HG03565 (cell line): ENCODE data around the gene FGFBP1.
"Not testable (repeated sequence)": the region's sequence is repeated elsewhere in the genome, so short reads cannot be mapped to it uniquely, and the experiment has no call there.

Experiments
- ATAC-seq: cut with Tn5 transposase; IDR thresholded peaks from one replicate; pipeline ENCODE4 v1.9.1; 2021; ENCODE audit warnings: mild to moderate bottlenecking, moderate library complexity; ENCODE audit not compliant: unreplicated experiment

Gene FGFBP1

GRCh38 chr4:15947684-15948083, 9.1 kb upstream of the FGFBP1 start:
- ATAC-seq: no peak

DNA sequence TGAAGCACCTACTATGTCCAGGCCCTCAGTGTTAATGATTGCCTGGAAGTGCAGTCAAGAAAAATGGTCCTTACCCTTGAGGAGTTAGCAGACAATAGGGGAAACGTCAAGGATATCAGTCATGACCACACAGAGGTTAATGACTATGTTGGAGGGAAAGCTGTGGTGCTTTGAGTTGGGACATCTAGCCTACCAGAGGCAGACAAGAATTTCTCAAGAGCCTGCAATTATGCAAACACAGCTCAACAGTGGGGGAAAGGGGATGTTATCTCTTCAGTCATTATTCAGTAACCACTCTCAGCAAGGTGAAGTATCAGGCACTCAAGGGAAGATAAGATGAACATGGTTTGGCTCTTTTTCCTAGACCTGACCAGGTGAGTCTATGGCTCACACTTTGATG, 7.0 kb upstream of the FGFBP1 start:
- no peak for ATAC-seq

DNA sequence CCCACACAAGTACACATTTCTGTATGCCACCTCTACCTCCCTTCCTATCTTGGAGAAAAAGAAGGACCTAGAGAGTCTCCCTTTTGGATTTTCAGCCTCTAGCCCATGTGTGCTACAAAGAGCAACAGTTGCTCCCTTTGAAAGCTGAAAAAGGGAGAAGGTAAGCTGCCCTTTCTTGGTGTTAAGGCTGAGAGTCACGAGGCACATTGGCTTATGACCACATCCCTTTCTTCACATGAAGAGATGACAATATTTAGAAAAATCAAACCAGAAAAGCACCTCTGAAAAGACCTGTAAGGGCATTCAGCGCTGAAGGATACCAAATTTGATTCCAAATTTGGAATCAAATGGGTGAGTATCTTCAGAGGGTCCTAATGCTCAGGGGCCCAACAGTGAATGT, 6.4 kb upstream of the FGFBP1 start:
- no peak for ATAC-seq

GRCh38 chr4:15942283-15942682, 3.7 kb upstream of the FGFBP1 start:
- no peak for ATAC-seq

DNA sequence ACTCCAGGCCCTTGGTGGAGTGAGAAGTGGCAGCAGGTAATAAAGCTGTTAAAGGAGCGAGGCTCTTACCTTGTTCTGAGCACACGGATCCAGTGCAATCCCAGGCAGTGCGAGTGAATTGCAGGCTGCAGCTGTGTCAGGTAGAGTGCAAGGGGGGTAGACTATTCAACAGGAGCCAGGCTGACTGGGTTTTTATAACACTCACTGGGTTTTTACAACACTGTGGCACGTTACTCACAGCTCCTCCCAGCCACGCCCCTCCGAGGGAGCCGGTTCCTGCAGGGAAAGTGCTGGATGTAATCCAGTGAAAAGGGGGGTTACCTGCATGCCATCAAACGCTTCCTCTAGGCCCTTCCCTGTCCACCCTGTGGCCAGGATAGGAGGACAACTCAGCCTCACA, 358 bp downstream of the FGFBP1 start:
- no peak for ATAC-seq

GRCh38 chr4:15936495-15936894, 2.0 kb downstream of the FGFBP1 start:
- no peak for ATAC-seq

DNA sequence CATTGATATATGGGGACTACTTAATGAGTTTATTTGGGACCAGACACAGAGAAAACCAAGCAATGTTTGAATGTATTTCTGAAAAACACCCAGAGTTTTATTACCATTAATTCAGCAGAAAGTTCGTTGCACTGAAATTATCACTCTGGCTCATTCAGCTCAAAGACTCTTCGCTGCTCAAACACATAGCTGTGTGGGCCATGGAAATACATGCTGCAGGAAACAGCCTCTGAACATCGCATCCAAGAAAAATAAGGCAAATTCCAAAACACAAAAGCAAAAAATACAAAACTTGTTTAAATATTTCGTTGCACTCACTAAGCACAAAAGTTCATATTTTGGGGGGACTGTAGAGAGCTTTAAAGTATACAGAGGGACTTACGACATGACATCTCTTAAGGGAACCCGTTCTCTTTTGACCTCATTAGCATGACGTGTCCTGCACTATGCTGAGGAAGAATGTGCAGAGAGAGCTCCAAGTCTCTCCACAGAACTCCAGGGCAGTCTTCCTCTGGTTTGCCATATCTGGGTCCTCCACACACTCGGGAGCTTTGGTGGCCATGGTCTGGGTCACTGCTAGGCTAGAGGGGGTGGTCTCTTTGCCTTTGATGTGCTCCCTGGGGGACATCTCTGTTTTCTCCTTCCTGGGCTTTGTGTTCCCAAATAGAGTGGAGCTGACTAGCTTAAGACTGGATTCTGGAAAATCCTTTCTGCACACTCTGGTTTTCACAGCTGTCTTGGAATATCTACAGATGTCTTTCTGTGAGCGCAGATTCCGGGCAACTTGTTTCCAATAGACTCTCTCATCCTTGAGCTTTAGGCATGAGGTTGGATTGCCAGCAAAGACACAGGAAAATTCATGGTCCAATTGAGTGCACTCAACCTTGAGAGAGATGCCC, 2.8 kb downstream of the FGFBP1 start:
- ATAC-seq: no peak

- no peak for ATAC-seq
These were observed 4.3 kb downstream of the FGFBP1 start for GRCh38 chr4:15934259-15934658.

GRCh38 chr4:15931451-15932210, 6.9 kb downstream of the FGFBP1 start:
- no peak for ATAC-seq

DNA sequence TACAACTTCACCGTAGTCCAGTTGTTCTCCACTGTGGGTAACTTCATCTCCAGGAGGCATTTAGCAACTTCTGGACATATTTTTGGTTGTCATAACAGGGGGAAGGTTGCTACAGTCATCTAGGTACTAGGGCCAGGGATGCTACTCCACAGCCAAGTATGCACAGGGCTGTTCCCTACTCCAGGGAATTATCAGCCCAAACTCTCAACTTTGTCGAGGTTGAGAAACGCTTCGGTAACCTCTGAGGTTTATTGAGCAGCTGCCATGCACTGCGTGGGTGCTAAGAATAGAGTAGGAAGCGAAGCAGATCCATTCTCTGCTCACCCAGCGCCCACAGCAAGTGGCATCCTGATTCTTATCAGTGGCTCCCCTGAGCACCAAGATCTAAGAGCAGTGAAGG, 8.2 kb downstream of the FGFBP1 start:
- ATAC-seq: no peak

DNA sequence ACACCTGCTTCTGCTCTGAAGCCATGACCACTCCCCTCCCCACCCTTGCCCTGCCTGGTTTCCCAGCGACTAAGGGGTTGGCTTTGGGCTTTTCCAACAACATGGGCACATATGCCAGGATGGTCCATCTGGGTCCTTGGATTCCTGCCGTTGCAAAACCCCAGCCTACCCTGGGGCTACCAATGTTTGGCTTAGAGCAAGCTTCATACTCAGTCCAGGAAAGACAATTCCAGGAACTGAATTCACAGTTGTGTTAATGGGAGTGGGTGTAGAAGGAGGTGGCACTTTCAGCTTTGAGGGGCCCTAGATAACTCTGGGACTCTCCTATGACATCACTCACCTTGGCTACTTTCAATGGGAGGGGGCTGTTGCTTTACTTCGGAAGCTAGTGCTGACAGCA, 9.0 kb downstream of the FGFBP1 start:
- ATAC-seq: no peak

- no peak for ATAC-seq
These were observed 9.7 kb downstream of the FGFBP1 start for GRCh38 chr4:15928883-15929282.

DNA sequence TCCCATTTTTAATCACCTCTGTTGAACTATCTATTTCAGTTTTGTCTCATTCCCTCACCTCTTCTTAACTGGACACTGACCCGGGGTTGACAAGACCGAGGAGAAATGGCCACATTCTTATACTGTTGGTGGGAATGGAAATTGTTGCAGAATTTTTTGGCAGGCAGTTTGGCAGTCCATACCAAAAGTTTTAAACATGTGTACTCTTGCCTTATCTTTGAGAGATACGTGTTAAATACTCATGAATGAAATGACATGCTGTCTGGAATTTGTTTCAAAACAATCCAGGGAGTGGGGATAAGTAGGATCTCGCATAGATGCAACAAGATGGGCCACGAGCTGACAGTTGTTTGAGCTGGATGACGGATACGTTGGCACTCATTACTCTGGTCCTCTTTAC, 12.1 kb downstream of the FGFBP1 start:
- ATAC-seq: no peak

- no peak for ATAC-seq
These were observed 12.7 kb downstream of the FGFBP1 start for GRCh38 chr4:15925830-15926229.

GRCh38 chr4:15921592-15921932, 17.0 kb downstream of the FGFBP1 start:
- no peak for ATAC-seq

DNA sequence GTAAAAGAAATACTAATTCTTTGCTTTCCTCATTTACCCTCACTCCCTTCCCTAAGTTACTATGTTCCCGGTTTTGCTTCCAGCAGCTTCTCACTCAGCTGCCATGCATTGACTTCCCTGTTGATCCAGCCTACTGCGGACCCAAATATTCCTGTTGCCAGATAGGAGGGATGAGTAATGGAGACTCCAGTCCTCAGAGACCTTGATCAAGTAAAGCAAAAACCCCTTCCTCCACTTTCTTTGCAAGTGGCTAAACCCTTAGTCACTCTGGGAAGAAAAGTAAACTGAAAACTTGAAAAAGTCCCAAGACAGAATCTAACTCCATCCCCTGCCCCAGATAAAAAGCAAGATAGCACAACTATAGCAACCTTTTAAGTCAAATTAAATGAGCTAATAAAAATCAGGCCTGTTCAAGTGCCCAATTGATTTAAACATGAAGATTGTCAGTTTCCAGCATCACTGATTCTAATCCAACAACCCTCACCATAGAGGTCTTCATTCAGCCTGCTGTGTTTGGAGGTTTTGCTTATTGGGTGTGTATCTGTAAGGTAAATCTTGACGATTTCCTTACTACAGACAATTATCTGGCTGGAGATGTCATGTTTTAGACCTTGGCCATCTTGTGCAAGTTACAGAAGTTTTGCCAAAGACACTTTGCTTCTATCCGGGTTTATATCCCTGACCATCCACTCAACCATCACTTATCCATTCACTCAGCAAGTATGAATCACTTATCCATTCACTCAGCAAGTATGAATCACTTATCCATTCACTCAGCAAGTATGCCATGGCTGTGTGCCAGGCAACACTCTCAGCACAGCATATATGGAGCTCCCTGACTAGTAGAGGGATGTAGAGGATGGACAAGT, 17.6 kb downstream of the FGFBP1 start:
- no peak for ATAC-seq

- ATAC-seq: no peak
These were observed 19.9 kb downstream of the FGFBP1 start for GRCh38 chr4:15918484-15919129.

DNA sequence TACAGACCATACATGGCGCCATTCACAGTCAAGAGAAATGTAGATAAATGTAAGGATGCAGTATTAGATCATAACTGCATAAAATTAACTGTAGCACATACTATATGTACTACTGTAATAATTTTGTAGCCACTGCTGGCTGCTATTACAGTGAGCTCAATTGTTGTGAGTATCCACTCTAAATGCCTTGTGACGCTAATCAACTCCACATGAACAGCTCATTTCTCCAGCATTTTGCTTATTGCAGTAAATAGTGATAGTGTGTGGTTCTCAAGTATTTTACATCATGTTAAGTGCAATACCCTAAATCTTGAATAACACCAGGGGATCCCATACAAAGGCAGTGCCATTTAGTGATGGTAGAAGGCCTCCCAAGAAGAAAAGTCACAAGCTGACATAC, 21.2 kb downstream of the FGFBP1 start:
- ATAC-seq: no peak

GRCh38 chr4:15916358-15916757, 22.2 kb downstream of the FGFBP1 start:
- ATAC-seq: not testable (repeated sequence)

DNA sequence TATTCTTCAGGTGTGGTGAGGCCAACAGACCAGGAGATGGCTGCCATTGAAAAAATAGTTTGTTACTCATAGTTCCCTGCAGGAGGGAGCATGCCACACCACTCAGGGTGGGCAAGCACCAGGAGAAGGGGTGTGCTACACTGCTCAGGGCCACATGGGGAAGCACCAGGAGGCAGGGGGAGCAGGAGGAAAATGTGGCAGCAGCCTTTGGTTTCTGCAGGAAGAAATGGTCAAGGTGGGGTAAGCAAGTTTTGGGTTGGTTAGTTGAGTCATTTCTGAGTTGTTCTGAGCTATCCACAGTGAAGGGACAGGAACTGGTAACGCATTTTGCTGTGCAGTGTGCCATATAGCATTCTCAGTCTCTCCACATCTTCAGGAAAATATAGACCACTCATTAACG, 23.8 kb downstream of the FGFBP1 start:
- no peak for ATAC-seq

DNA sequence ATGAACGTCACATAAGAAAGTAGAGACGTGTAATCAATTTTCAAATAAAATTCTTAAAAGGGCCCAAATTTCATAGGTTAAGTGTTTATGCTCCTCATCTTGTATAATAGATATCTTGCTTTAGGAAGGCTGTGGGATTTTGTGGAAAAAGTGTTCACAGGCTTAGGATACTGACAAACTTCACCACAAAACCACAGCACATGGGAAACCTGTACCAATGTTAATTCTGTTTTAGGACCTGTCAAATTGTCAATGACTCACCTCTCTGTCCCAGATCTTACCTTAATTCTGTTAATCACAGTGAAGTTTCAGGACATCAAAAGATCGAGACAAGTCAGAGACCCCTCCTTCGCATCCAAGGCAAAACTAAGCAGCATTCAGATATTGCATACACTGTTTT, 24.2 kb downstream of the FGFBP1 start:
- no peak for ATAC-seq
